ENCODE measurements around the gene MACIR.

The MACIR gene

DNA sequence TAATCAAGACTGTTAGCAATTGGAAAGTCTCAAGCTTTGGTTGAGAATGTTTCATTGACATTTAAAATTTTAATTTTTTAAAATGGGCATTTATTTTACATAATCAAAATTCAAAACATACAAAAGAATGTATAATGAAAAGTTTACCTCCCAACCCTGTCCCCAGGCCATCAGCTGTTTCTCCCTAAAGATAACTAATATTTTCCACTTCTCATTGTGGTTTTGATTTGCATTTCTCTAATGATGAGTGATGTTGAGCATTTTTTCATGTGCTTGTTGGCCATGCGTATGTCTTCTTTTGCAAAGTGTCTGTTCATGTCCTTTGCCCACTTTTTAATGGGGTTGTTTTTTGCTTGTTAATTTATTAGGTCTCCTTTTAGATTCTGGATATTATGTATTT is 11.4 kb upstream of the MACIR start:
- no peak for DNase-seq

DNA sequence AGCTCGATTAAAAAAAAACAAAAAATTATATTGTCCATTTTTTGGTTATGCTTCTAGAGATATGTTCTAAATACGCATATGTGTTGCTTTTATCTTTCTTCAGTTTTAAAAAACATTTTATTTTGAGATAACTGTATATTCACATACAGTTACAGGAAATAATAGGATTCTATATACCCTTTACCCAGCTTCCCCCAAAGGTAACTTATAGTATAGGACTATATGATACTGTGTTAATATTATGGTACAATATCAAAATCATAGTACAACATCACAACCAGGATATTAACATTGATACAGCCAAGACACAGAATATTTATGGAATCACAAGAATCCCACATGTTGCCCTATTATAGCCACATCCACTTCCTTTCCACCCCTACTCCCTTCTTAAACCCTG is 9.5 kb upstream of the MACIR start:
- no peak for DNase-seq

DNA sequence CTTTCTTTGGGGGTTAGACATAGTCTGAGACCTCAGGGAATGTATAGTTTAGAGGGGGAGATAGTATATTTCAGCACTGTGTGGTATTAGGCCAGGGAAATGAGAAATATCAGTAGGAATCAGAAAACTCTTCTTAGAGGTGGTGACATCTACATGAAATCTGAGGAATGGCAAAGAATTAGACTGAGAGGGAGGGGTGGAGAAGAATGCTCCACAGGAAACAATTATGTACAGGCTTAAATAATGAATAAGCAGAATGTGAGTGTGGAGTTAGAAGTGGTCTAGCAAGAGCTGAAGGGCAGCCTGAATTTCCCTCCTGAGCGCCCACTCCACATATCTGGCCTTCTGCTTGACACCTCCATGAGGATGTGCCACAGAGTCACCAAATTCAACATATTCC is 3.6 kb upstream of the MACIR start:
- DNase-seq, result no peak

DNA sequence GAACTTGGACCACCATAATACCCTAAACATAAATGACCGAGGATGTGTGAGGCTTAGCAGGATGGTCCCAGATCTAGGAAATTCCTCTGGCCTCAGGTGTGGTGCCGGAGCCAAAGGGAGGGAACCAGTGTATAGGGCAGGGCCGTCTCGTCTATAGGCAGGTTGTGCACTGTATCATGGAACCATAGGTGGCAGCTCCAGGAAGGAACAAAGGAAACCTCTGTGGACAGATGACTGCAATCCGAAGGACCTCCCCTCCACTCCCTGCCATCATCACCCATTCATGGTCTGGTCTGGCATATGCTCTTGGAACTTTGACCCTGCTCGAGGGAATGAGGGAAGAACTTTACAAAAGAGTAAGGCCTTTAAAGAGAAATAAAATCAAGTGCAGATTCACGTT is 2.9 kb upstream of the MACIR start:
- no peak for DNase-seq

DNA sequence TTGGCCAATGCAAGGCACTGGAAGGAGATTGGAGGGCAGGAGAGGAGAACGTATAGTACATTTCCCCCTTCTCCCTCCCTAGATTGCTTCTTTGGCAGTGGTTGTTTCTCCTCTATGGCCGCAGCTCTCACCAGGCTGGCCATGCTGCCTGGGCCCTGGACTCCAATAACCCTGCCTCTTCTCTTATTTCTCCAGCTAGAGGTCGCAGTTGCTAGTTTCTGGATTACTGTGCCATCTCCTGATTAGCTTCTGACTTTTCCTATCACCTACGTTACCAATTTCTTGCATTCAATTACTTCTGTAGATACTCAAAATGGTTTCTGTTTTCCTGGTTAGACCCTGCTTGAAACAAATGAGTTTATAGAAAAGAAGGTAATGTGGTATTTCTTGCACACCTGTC is 2.4 kb upstream of the MACIR start:
- DNase-seq, result no peak

DNA sequence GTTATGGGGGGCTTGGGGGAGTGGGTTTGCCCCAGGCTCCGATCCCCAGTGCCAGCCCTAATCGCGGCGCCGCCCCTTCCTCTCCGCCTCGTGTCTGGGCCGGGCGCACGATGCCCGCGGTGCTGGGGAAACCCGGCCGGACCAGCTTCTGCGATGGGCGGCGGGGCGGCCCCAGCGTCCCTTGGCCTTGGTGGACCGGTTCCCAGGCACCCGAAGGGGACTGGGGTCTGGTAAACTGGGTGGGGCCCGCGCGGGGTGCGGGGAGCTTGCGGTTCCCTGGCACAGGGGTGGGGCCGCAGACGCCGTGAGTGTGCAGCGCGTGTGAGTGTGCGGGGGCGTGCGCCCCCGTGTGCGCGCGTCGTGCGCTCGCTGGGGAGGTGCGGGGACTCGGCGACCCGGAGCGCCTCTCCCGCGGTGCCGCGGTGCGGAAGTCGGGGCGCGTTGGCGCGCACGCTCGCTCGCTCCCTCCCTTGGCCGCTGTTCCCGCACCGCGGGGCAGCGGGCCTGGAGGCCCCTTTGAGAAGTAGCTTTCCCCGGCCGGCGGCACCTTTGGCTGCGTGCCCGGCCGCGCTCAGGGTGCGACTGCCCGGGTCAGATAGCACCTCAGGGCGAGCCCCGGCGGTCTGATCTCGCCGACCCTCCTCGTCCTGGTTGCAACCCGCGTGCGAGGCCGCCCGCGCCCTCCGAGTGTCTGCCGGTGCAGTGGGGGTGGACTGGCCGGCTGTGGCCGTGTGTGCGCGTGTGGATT is 568 bp downstream of the MACIR start:
- no peak for DNase-seq

DNA sequence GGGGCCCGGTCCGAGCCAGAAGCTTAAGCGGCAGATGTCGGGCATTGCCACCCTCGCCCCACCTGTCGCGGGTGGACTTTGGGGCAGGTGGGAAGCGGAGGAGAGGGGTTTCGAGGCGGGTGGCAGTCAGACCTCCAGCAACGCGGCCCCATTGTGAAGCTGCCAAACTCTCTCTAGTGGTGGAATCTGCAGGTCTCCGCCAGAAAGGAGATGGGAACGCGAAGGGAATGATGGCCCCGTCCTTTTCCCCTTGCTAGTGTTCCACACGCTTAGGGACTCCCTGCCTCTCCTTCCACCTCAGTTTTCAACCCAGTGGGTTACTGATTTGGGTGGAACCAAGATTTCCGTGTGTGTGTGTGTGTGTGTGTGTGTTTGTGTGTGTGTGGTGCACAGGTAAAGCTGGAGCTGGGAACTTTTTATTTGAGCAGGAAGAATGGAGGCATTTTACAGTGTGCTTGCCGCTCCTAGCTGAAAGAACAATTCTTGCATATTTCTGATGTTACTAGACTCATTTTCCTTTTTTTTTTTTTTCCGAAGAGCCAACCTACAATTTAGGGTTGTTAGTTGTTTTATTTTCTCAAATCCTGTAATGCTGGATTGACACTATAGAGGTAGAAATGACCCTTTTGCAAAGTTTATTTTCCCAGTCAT is 1.3 kb downstream of the MACIR start:
- DNase-seq, result no peak

DNA sequence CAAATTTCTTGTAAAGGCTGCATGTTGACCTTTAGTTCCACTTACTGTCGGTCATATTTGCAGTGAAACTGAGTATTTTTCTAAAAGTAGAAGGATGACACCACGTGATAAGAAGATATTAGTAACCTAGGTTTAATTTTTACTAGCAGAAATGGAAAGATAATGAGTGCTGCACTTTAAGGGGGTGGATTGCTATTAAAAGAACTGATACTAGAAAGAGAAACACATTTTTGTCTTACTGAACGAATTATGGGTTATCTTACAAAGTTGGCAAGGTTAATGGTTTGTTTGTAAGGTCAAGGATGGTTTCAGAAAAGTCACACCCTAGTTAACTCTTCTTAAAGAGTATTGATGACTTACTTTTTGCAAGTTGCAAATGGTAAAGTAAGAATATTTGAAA is 2.4 kb downstream of the MACIR start:
- no peak for DNase-seq

DNA sequence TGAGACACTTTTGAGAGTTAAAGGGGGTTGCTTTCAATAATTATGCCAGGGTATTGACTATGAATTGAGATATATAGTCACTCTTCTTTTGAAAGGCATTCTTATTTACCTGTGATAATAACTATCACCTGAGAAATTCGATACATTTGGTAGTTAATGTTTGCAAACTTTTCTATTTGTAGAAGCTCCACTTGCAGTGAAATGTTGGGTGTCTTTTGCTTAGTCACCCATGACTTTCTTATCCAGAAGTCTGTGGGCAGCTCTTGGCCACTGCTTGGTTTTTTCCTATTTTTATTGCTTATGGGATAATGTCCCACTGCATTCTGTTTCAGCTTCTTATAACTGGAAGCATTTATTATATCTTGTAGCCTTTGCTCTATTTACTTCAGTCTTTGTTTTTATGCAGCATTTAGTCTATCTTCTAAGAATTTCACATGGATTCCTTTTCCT is 3.9 kb downstream of the MACIR start:
- no peak for DNase-seq

DNA sequence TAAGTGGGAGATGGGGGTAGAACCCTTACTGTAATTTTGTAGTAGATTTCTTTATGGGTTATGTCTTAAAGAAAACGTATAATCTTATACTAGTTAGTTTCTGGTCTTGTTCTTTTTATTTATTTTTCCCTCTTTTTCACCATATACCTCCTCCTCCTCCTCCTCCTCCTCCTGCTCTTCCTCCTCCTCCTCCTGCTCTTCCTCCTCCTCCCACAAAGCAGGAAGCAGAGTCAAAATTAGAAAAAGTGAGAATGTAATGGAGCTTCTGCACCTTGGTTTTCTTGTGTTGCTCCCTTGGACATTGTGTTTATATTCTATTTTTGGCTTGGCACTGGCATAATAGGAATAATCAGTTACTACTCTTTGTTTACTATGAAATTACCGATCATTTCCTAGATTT is 4.5 kb downstream of the MACIR start:
- DNase-seq, result no peak

DNA sequence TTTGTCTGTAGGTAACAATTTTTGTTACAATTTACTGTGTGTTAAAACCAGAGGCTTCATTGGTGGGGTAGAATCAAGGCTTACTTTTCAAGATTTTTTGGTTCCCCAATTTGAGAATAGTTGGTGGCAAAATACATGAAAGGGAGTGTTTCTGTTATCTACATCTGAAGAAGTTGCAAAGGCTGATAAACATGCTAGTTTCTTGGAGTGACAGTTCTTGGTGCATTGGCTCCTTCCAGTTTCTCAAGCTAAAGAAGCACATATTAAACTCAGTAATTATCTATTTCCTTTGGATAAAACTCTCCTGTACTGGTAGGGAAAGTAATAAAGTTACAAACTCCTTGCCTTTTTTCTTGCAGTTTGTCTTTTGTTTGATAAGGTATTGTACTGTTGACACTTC is 5.9 kb downstream of the MACIR start:
- no peak for DNase-seq

DNA sequence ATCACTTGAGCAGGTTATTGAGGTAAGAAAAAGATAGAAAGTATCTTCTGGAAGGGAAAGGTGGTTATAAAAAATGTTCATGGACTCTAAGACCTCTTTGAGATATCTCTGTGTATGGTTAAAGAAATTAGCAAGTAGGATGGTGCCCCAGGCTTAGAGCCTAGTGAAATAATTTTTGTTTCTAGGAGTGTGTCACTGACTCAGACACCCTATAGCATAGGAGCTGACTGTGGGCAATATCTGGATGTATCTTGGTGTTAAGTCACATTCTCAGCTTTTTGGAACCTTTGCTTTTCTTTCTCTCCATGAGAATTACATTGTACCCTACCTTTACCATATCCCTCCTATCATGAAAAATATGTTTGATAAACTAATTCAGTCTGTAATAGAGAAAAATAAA is 12.0 kb downstream of the MACIR start:
- DNase-seq, result no peak

DNA sequence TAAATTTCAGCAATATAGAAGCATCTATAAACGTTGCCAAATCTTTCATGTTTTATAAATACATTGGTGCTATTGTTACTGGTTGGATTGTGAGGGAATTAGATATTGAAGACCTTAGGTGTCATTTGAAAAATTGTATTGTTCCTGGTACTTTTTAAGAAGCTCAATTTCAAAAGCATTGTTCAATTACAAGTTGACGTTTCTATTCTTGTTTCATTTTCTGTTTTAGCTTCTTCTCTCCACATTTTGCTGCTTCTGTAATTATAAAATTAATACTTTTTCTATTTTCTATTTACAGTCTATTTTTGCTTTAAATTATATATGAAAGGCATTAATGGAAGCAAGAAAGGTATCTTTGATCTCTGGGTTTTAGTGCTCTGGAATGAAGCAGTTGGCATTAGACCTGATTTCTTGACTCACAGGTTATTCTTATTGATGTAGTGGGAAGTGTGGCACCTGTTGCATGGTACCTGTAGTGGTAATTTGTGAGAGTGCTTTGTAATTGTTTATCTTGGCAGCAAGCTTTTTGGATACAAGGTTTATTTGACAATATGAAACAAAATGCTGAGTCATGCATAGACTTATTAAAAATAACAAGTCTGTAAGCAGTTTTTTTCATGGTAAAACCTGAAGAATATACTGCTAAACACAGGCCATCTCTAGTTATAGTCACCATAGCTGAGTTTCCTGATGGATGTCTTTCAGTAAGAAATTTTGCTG is 13.2 kb downstream of the MACIR start:
- DNase-seq, result no peak

DNA sequence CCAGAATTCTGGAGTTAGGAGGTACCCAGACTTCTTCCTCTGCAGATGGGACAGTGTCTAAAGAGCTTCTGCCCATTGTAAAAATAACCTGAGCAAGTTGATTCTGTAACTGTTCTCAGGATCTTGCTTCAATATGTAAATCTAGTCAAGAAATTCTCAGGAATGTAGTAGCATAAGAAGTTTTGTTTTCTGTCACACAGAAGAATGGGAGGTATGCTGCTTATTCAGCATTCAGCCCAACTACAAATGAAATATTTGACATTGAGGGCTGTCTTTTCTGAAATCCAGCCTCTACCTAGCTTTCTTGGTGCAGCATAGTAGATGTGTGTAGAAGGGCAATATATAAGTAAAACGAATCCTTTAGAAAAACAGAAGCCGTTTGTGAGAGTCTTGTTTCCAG is 13.8 kb downstream of the MACIR start:
- no peak for DNase-seq

DNA sequence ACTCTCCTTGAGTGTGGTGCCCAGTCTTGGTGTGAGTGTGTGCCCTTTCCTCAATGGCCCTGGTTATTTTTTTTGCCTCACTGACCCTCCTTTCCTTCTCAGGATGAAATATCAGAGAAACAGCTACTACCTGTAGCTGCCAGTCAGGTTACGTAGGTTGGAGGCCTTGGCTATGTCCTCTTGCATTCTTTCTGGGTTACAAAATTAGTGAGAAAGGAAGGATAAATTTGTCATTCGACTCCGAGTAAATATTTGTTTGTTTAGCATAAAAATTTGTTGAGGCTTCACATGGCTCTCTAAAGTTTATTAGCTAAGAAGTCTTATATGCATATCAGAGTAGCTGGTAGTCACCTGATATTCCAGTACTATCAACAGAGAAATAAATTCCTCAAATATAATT is 15.4 kb downstream of the MACIR start:
- no peak for DNase-seq

DNA sequence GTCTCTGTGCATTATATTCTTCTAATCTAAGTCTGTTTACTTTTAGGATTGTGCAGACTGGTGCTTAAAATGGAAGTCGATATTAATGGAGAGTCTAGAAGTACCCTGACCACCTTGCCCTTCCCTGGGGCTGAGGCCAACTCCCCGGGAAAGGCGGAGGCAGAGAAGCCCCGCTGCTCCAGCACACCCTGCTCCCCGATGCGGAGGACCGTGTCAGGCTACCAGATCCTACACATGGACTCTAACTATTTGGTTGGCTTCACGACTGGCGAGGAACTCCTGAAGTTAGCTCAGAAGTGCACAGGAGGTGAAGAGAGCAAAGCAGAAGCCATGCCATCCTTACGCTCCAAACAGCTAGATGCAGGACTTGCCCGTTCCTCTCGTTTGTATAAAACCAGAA is 17.3 kb downstream of the MACIR start:
- no peak for DNase-seq

DNA sequence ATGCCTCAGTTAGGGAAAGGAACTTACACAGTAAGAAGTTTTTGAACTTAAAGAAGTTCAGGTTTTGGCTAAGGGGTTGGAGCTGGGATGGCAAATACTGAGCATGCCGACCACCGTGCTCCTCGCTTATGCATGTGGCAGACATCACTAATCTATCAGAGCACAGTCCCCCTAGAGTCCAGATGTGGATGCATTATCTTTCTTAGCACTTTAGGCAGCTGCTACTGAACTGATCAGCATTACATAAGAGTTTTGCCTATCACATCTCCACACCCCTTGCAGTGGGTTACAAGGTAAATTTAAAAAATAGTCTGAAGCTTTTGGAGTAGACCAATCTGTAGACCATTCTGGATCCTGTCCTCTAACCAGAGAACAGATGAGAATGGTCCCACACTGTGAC is 22.4 kb downstream of the MACIR start:
- DNase-seq, result no peak

DNA sequence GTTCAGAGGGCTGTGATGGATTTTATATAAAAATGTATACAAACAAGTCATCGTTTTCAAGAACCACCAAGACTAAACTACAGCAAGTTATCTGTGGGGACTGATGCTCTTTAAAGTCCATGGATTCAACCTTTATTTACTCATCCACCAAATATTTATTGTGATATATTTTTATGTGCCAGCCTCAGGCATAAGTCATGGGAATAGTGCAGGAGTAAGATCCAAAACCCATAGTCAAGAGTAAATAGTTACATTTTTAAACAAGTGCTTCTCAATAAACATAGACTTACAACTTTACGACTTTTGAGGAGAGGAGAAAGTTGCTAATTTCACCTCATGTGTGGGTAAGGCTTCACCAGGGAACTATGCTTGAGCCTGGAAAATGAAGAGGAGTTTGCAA is 24.6 kb downstream of the MACIR start:
- DNase-seq, result no peak

DNA sequence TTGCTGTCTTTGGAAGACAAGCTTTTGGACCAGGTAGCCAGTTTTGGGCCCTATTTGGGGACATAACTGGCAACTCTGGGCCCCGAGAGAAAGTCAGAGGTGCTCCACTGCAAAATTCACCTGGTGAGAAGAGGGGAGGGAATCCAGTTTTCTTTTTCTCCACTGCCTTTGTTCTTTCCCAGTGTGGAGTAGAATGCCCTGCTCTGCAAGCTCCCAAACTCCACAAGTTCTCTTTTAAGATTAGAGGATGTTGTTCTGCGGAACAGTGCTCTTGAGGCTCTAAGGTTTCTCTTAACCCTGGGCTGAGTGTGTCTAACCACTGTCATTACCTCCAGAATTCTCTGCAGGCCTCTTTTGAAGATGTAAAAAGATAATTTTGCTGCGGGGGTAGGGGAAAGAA is 25.3 kb downstream of the MACIR start:
- no peak for DNase-seq

DNA sequence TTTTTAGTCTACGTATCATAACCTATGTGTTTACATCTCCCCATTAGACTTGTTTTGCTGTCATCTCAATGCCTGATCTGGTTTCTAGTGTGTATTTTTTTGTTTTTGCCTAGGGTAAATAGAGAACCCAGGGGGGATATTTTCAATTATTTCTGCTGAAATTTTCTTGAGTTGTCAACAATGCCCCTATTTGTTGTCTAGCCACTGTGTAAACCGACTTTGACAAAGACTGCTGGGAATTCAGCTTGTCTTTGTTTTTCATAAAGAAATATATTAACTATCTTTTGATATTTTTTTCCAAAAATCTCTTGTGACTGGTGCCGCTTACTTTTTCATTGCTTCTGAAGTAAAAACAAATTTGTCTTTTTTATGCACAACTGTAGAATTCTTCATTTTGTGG is 28.1 kb downstream of the MACIR start:
- no peak for DNase-seq

DNA sequence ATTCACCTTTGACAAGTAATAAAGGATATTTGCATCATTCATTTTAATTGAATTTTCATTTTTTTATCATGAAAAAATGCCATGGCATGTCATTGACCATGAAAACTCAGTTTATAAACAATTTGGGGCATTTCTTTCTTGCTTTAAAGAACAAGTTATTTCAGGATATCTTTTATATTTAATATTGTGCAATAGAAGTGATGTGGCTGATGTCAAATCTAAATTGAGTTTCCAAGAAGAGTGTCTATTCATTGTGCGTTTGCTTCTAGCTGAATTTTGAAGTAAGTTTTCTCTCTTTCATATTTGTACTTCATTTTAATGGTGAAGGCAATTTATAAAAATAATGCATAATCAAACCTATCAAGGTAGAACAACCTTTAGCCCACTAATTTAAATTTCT is 30.5 kb downstream of the MACIR start:
- DNase-seq, result no peak

DNA sequence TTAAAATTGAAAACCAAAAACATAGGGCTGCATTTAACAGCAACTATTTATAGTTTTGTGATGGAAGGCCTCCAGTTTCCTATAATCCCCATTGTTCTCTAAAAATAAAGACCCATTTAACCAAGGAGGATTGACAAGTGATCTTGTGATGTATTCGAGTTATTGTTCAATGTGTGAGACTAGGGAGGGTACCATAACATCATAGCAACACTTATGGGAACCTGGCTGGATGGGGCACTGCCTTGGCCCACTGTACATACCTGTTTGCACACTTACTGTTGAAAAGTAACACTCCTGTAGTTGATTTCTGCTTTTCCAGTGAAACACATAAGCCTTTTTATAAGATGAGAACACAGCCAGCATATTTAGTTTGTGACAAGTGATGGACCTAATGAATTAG is 32.3 kb downstream of the MACIR start:
- no peak for DNase-seq

DNA sequence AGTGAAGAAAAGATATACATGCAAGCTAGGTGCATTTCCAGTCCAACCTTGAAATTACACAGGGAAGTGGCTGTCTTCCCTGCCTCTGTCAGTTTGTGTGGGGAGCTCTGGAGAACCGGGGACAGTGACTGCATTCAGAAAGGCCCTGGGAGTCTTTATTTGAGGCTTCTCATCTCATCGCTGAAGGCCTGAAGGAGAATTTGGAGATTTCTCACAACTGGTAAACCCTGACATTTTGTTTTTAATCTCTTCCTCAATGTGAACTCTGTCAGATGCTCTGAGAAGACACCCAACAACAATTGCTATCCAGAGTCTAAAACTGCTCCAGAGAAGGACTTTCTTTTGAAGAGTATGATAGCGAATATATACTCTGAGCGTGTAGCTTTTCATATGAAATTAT is 33.0 kb downstream of the MACIR start:
- DNase-seq, result no peak

DNA sequence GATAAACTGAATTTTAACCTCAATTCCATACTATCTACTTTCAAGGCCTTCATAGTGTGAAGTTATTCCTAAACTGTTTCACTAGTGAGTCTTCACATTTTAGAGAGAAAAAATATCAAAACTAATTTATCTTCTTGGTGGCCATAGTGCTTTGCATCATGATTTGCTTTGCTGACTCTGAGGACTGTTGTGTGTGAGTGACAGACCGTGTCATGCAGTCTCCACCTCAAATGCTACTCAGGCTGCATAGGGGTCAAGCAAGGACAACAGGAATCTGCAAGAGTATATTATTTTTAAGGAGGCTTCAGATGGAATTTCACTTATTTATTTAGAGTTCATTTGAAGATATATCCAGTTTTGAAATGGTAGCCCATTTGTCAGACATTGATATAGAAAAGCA is 34.5 kb downstream of the MACIR start:
- no peak for DNase-seq
